Loucy (cell line): ENCODE measurements around the gene RBM19.

Experiments used
- H2AFZ ChIP-seq: fragments of 200-600 bp; sonication (generic); 2 replicates; pipeline ENCODE4 v1.6.0; 2016; ENCODE audit warnings: antibody characterized with exemption, mild to moderate bottlenecking, low read length, moderate library complexity
- H3F3A ChIP-seq: fragments of 200-600 bp; 2 replicates; pipeline ENCODE4 v1.6.0; 2016; ENCODE audit warnings: antibody characterized with exemption, low read depth, mild to moderate bottlenecking
- H3K27me3 ChIP-seq: fragments of 200-600 bp; sonication (generic); 2 replicates; pipeline ENCODE4 v1.6.1; 2014; ENCODE audit warnings: low read length, mild to moderate bottlenecking; ENCODE audit not compliant: insufficient read depth, poor library complexity, severe bottlenecking
- H3K36me3 ChIP-seq: fragments of 200-600 bp; sonication (generic); 2 replicates; pipeline ENCODE4 v1.6.1; 2016; ENCODE audit warnings: low read length; ENCODE audit not compliant: insufficient read depth
- H3K4me1 ChIP-seq: fragments of 200-600 bp; sonication (generic); 2 replicates; pipeline ENCODE4 v1.5.1; 2014; ENCODE audit warnings: low read length, mild to moderate bottlenecking; ENCODE audit not compliant: insufficient read depth, poor library complexity, severe bottlenecking
- H3K4me2 ChIP-seq: fragments of 200-600 bp; sonication (generic); 2 replicates; pipeline ENCODE4 v1.6.0; 2014; ENCODE audit warnings: antibody characterized with exemption, low read length, low read depth, mild to moderate bottlenecking; ENCODE audit not compliant: poor library complexity, severe bottlenecking
- H3K4me3 ChIP-seq: fragments of 200-600 bp; sonication (generic); 2 replicates; pipeline ENCODE4 v1.5.1; 2014; ENCODE audit warnings: low read length, mild to moderate bottlenecking, mixed read lengths; ENCODE audit not compliant: poor library complexity, severe bottlenecking
- H3K79me2 ChIP-seq: fragments of 200-600 bp; sonication (generic); 2 replicates; pipeline ENCODE4 v1.6.1; 2014; ENCODE audit warnings: low read length; ENCODE audit not compliant: insufficient read depth
- H3K9ac ChIP-seq: fragments of 200-600 bp; sonication (generic); 2 replicates; pipeline ENCODE4 v1.6.0; 2014; ENCODE audit warnings: mild to moderate bottlenecking, low read depth, low read length, moderate library complexity; ENCODE audit not compliant: poor library complexity, severe bottlenecking
- H3K9me2 ChIP-seq: fragments of 200-600 bp; sonication (generic); replicated peaks from 2 replicates; pipeline ENCODE4 v1.6.1; 2016; ENCODE audit warnings: low read depth, low read length, mixed read lengths
- H3K9me3 ChIP-seq: fragments of 200-600 bp; sonication (generic); 2 replicates; pipeline ENCODE4 v1.6.1; 2014; ENCODE audit warnings: mild to moderate bottlenecking, antibody characterized with exemption, low read length, low read depth; ENCODE audit not compliant: insufficient read depth
- H4K20me1 ChIP-seq: fragments of 200-600 bp; sonication (generic); 2 replicates; pipeline ENCODE4 v1.6.0; 2014; ENCODE audit warnings: antibody characterized with exemption, low read length, mild to moderate bottlenecking; ENCODE audit not compliant: insufficient read depth, poor library complexity, severe bottlenecking
- EZH2phosphoT487 ChIP-seq: fragments of 200-600 bp; IDR thresholded peaks from 2 replicates; pipeline ENCODE4 v1.6.1; 2018; ENCODE audit warnings: antibody characterized with exemption, mild to moderate bottlenecking, moderate library complexity, borderline replicate concordance
- TF ChIP-seq, protein P1 (sequence below): fragments of 200-600 bp; sonication (generic); conservative IDR thresholded peaks from 2 replicates; pipeline ENCODE4 v1.5.1; 2014; ENCODE audit warnings: mild to moderate bottlenecking, antibody characterized with exemption, low read length

Gene RBM19

GRCh38 chr12:113891167-113891692 lies 74.9 kb downstream of the RBM19 start:
- H3K4me2 ChIP-seq = no peak overlapping the region
- no peaks in the 10 kb centered on the region for H3K4me1 ChIP-seq
- no peak for TF ChIP-seq EZH2phosphoT487
- TF ChIP-seq, protein P1, sequence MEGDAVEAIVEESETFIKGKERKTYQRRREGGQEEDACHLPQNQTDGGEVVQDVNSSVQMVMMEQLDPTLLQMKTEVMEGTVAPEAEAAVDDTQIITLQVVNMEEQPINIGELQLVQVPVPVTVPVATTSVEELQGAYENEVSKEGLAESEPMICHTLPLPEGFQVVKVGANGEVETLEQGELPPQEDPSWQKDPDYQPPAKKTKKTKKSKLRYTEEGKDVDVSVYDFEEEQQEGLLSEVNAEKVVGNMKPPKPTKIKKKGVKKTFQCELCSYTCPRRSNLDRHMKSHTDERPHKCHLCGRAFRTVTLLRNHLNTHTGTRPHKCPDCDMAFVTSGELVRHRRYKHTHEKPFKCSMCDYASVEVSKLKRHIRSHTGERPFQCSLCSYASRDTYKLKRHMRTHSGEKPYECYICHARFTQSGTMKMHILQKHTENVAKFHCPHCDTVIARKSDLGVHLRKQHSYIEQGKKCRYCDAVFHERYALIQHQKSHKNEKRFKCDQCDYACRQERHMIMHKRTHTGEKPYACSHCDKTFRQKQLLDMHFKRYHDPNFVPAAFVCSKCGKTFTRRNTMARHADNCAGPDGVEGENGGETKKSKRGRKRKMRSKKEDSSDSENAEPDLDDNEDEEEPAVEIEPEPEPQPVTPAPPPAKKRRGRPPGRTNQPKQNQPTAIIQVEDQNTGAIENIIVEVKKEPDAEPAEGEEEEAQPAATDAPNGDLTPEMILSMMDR = no peak
- H3K27me3 ChIP-seq = no peaks in the 10 kb centered on the region
- H3K9me3 ChIP-seq = no peaks in the 10 kb centered on the region
- no peak overlapping the region for H2AFZ ChIP-seq
- H3K9ac ChIP-seq = no peak overlapping the region
- H4K20me1 ChIP-seq = no peaks in the 10 kb centered on the region
- no peaks in the 10 kb centered on the region for H3F3A ChIP-seq
- no peak overlapping the region for H3K4me3 ChIP-seq
- no peaks in the 10 kb centered on the region for H3K79me2 ChIP-seq
- H3K36me3 ChIP-seq = no peaks in the 10 kb centered on the region
- no peaks in the 10 kb centered on the region for H3K9me2 ChIP-seq

DNA sequence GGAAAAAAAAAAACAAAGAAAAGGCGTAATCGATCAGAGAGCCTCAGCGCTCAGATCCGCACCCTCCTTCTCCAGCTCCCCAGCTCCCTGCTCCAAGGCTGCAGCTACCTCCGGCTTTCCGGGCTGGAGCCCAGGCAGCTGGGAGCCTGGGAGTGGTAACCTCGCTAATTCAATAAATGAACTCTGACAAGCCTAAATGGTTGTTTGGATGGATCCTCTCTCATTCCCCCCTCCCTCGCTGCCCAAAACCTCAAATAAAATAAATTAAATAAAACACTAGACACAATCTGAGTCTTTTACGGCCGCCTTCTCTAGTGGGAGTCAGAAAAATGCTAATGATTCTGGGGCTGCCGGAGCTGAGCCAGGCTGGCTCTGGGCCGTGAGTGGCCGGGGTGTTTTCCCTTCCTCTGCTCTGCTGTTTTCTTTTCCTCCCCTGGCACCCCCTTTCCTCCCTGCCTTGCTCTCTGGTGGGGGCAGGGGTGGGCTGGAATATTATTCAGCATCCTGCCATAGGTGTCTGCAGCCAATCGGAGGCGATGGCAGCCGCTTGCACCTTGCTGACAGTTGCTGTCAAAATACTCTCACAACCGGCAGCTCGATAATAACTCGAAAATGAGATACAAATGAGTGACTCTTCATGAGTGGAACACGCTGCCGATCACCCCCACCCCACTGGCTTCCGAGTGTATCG lies 76.1 kb downstream of the RBM19 start:
- Histone ChIP-seq H3K9me3 (no peaks in the 10 kb centered on the region), H3K9me2 (no peaks in the 10 kb centered on the region), H3K79me2 (no peaks in the 10 kb centered on the region), H3K4me1 (no peaks in the 10 kb centered on the region), H4K20me1 (no peaks in the 10 kb centered on the region), H3K9ac (no peak overlapping the region), H3K27me3 (no peaks in the 10 kb centered on the region), H3F3A (no peaks in the 10 kb centered on the region), H3K36me3 (no peaks in the 10 kb centered on the region), H3K4me2 (no peak overlapping the region), H2AFZ (no peak overlapping the region), H3K4me3 (no peak overlapping the region)
- no peak for TF ChIP-seq EZH2phosphoT487
- TF ChIP-seq, protein P1 = no peak

- no peak overlapping the region for H3K9ac ChIP-seq
- no peaks in the 10 kb centered on the region for H3K9me2 ChIP-seq
- H3F3A ChIP-seq = no peaks in the 10 kb centered on the region
- no peaks in the 10 kb centered on the region for H3K79me2 ChIP-seq
- no peaks in the 10 kb centered on the region for H3K36me3 ChIP-seq
- H4K20me1 ChIP-seq = no peaks in the 10 kb centered on the region
- no peak overlapping the region for H3K4me2 ChIP-seq
- H3K4me1 ChIP-seq = no peaks in the 10 kb centered on the region
- TF ChIP-seq, protein P1 = no peak
- TF ChIP-seq EZH2phosphoT487 = no peak
- H2AFZ ChIP-seq = no peak overlapping the region
- no peak overlapping the region for H3K4me3 ChIP-seq
- H3K27me3 ChIP-seq = no peaks in the 10 kb centered on the region
- H3K9me3 ChIP-seq = no peaks in the 10 kb centered on the region
Observed at GRCh38 chr12:113889076-113889475, 77.0 kb downstream of the RBM19 start.
